HG03342 (cell line): ENCODE results near the gene PYDC1.
A peak's percentile ranks its signal among the peaks of the same experiment; 100 is the strongest.
"Not testable (repeated sequence)": the region's sequence is repeated elsewhere in the genome, so short reads cannot be mapped to it uniquely, and the experiment has no call there.

Source experiments
- ATAC-seq: cut with Tn5 transposase; IDR thresholded peaks from one replicate; pipeline ENCODE4 v1.9.1; 2021; ENCODE audit warnings: mild to moderate bottlenecking, moderate library complexity; ENCODE audit not compliant: unreplicated experiment

PYDC1 gene

GRCh38 chr16:31216422-31217135 is at the start of gene PYDC1:
TSS of gene PYDC1 (minus strand) at chr16:31217135. CDS start at chr16:31217028, 107 bp downstream.
- no peak for ATAC-seq

DNA sequence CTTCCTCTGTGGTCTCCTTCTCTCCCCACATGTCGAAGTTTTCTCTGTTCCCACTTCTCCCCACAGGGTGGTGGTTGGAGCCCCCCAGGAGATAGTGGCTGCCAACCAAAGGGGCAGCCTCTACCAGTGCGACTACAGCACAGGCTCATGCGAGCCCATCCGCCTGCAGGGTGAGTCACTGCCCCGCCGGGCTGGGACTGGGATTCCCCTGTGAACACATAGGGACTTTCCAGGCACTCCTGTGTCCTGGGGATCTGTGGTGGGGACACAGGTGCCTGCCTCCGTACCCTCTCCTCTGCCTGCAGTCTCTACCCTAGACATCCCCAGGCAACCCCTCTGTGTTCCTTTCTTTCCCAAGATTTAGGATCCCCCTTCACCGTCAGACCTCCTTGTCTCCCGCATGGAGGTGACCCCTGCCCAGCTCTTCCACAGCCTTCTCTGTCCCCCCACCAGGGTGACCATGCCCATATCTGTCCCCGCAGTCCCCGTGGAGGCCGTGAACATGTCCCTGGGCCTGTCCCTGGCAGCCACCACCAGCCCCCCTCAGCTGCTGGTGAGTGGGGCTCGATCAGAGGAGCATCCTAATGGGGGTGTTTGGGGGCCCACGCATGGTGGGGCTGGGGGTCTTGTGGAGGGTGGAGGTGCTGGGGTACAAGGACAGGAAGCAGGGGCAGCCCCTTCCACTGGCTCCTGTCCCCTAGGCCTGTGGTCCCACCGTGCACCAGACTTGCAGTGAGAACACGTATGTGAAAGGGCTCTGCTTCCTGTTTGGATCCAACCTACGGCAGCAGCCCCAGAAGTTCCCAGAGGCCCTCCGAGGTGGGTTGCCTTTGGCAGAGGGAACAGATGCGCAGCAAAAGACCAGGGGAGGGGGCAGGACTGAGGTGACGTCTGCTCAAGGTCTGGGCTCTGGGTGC is 48.7 kb upstream of the PYDC1 start:
- ATAC-seq: peak; percentile 88

GRCh38 chr16:31262084-31262483 is 45.1 kb upstream of the PYDC1 start:
- no peak for ATAC-seq

- ATAC-seq: no peak
These were observed 43.4 kb upstream of the PYDC1 start for GRCh38 chr16:31260136-31260931.

DNA sequence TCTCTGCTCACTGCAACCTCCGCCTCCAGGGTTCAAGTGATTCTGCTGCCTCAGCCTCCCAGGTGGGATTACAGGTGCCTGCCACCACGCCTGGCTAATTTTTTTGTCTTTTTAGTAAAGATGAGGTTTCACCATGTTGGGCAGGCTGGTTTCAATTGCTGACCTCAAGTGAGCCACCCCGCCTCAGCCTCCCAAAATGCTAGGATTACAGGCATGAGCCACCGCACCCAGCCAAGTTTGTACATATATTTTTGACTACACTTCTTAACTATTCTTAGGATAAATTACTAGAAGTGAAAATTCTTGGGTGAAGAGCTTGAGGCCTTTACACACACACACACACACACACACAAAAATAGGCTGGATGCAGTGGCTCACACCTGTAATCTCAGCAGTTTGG is 41.4 kb upstream of the PYDC1 start:
- ATAC-seq: no peak

DNA sequence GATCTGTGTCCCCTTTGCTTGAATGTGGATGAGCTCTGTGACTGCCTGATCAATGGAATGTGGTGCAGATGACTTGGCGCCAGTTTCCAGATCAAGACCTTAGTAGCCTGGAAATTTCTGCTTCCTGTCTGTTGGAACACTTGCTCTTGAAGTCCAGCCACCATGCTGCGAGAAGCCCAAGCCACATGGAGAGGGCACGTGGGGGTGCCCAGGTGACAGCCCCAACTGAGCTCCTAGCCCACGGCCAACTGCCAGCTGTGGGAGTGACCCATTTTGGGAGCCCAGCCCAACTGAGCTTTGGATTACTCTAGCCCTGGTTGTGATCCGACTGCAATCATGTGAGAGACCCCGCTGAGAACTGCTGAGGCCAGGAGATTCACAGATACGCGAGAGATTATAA is 39.5 kb upstream of the PYDC1 start:
- ATAC-seq: no peak

GRCh38 chr16:31253642-31254045 is 36.7 kb upstream of the PYDC1 start:
- no peak for ATAC-seq

GRCh38 chr16:31251435-31251834 is 34.5 kb upstream of the PYDC1 start:
- ATAC-seq: no peak

DNA sequence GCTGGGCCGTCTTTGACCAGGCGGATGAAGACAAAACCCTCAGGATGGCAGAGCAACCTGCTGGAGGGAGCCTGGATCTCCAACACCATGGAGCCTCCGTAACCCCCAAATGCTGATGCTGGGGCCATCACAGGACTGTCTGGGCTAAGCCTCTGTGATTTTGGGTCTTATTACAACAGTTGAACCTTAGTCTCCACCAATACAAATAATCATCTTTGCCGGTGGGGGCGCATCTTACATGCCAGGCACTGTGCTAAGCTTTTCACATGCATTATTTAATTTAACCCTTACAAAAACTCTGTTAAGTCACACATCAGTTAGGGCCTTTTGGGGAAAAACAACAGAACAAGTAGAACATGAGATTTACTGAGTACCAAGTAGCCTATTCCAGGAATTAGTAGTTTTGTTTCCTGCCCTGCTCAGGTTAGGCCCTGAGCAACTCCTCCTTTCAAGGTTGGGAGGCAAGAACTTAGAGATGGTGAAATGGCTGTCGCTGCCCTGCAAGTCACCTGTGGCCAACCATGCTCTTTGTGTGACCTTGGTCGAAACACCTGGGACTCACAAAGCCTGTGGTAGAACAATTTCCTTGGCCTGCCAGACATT is 33.9 kb upstream of the PYDC1 start:
- no peak for ATAC-seq

DNA sequence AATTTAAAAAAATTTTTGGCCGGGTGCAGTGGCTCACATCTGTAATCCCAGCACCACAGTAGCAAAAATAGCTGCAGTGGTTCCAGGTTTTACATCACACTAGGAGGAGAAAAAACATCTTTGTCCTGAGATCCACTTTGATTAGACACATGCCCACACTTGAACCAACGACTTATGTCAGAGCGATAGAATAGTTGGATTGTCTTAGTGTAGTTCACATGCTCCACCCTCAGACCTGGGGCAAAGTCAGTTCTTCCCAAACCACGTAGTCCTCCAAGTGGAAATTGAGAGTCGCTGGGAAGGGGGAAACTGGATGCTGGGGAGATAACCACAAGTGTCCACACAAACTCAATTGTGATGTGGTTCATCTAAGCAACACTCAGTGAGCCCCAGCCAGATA is 31.4 kb upstream of the PYDC1 start:
- no peak for ATAC-seq

DNA sequence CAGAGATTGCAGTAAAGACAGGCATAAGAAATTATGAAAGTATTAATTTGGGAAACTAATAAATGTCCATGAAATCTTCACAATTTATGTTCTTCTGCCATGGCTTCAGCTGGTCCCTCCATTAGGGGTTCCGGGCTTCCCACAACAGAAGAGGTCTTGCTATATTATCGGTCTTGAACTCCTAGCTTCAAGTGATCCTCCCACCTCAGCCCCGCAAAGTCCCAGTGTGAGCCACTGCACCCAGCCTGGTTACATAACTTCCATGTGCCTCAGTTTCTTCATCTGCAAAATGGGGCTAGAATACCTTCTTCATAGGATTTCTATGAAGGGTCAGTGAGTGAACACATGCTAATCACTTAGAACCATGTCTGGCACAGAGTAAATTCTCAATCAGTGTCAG is 29.4 kb upstream of the PYDC1 start:
- no peak for ATAC-seq

DNA sequence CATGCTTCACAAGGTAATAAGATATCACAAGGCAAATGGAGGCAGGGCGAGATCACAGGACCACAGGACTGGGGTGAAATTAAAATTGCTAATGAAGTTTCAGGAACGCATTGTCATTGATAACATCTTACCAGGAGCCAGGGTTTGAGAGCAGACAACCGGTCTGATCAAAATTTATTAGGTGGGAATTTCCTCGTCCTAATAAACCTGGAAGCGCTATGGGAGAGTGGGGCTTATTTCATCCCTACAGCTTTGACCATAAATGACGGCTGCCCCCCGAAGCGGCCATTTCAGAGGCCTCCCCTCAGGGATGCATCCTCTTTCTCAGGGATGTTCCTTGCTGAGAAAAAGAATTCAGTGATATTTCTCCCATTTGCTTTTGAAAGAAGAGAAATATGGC is 28.7 kb upstream of the PYDC1 start:
- not testable (repeated sequence) for ATAC-seq

DNA sequence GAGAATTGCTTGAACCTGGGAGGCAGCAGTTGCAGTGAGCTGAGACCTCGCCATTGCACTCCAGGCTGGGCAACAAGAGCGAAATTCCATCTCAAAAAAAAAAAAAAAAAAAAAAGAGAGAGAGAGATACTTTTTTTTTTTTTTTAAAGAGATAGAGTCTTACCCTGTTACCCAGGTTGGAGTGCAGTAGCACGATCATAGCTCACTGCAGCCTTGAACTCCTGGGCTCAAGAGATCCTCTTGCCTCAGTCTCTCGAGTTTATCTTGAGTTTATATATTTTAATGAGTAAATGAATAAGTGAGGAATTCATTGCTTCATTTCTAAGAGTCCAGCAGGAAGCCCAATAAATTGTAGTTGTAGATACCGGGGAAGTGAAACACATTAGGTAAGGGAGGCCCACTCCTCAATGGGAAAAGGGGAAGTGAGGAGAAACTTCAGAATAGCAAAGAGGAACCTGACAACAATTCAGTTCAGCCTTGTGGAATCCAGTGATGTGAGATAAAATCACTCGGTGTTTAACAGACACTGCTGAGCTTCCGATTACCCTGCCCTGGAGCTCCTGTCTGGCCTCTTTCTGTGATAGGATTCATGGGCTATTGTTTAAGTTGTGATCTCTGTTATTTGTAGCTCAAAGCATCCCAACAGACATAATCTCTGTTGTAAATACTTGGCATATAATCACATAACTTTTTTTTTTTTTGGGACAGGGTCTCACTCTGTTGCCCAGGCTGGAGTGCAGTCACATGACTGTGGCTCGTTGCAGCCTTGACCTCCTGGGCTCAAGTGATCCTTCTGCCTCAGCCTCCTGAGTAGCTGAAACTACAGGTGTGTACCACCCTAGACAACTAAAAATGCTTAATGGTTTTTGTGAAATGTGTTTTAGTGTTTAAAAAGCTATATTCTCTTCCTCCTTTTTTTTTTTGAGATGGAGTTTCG is 27.1 kb upstream of the PYDC1 start:
- no peak for ATAC-seq

DNA sequence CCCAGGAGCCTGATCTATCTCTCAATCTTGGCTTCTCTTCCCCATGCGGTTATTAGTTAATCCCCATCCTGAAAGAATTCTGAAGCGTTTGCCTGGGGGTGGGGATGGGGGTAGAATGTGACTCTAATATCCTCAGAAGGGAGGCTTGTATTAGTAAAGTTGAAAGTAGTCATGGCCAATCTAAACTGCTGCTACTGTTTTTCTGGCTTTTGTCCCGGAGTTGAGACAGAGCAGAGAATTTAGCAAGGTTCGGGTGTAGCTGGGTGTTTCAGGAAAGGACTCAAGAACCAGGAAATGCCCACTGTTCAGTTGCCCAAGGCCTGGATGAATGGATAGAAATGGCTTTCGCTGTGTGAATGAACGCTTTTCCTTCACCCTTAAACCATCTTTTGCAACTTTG is 25.3 kb upstream of the PYDC1 start:
- no peak for ATAC-seq

- ATAC-seq: no peak
These were observed 21.1 kb upstream of the PYDC1 start for GRCh38 chr16:31238041-31238440.

- no peak for ATAC-seq
These were observed 12.6 kb upstream of the PYDC1 start for GRCh38 chr16:31229501-31229900.

GRCh38 chr16:31228206-31228605 is 11.3 kb upstream of the PYDC1 start:
- no peak for ATAC-seq

GRCh38 chr16:31225193-31225592 is 8.3 kb upstream of the PYDC1 start:
- no peak for ATAC-seq

GRCh38 chr16:31224092-31224955 is 7.4 kb upstream of the PYDC1 start:
- no peak for ATAC-seq
